ENCODE data around the gene SLC7A1. TPM values are rescaled to one million over a fixed set of nuclear protein-coding genes. Genes with fewer than 3 reads are reported as not detected.

The SLC7A1 gene
- total and polyA plus RNA-seq, 2 of the 8 experiments (the other 6 are each of a cell fraction or from before 2014, with no cell fraction given), result 26.8 to 114 TPM

- TF ChIP-seq CHD7 (IDR thresholded peaks at IDR 0.05; ENCODE audit: insufficient replicate concordance, low read length) (no peak), RNF2 (IDR thresholded peaks at IDR 0.05; ENCODE audit: borderline replicate concordance, low read depth, low read length, missing control alignments, poor library complexity, severe bottlenecking) (no peak), SAP30 (IDR thresholded peaks at IDR 0.05; ENCODE audit: insufficient read depth, insufficient replicate concordance, low read length) (no peak), NRF1 (IDR thresholded peaks at IDR 0.05; ENCODE audit: low read depth, low read length) (no peak), PHF8 (conservative IDR thresholded peaks at IDR 0.05; ENCODE audit: low read depth, low read length) (no peak), SP2 (IDR thresholded peaks at IDR 0.05; ENCODE audit: low read length) (no peak), KDM5A (IDR thresholded peaks at IDR 0.05; ENCODE audit: low read length) (no peak), GTF2F1 (IDR thresholded peaks at IDR 0.05; ENCODE audit: borderline replicate concordance, low read depth, low read length) (no peak), SRF (IDR thresholded peaks at IDR 0.05; ENCODE audit: low read depth, low read length) (no peak)
Measured at GRCh38 chr13:29597706-29598105, 2.2 kb upstream of the SLC7A1 start (continued).

Data from H1 (cell line).